ENCODE measurements around the gene GLB1L3.

Gene GLB1L3

GRCh38 chr11:134365011-134365925, 89.1 kb downstream of the GLB1L3 start:
- Mint-ChIP-seq H3K27ac (no peak overlapping the region), H3K4me1 (peaks cover 11% of the 10 kb centered on the region), H3K4me3 (no peak overlapping the region), H3K27me3 (peaks cover 2% of the 10 kb centered on the region), H3K36me3 (no peaks in the 10 kb centered on the region), H3K9me3 (no peaks in the 10 kb centered on the region)

GRCh38 chr11:134366254-134366653, 90.1 kb downstream of the GLB1L3 start:
- Mint-ChIP-seq H3K27ac (no peak overlapping the region), H3K36me3 (no peaks in the 10 kb centered on the region), H3K27me3 (no peaks in the 10 kb centered on the region), H3K4me3 (no peak overlapping the region), H3K4me1 (peaks cover 9% of the 10 kb centered on the region), H3K9me3 (no peaks in the 10 kb centered on the region)

- no peaks in the 10 kb centered on the region for H3K27me3 Mint-ChIP-seq
- H3K36me3 Mint-ChIP-seq, result no peaks in the 10 kb centered on the region
- H3K4me1 Mint-ChIP-seq, result no peaks in the 10 kb centered on the region
- no peaks in the 10 kb centered on the region for H3K9me3 Mint-ChIP-seq
- H3K27ac Mint-ChIP-seq, result no peak overlapping the region
- H3K4me3 Mint-ChIP-seq, result no peak overlapping the region
Measured at GRCh38 chr11:134367781-134368180, 91.6 kb downstream of the GLB1L3 start.

All from activated naive CD4-positive, alpha-beta T cell treated with anti-CD3 and anti-CD28 coated beads, Interleukin-2, amount 50 U/mL, for 24 hours (primary cell).